Measurements from ENCODE around the gene SLC8B1.

GRCh38 chr12:113252494-113252893 is 82.4 kb downstream of the SLC8B1 start:
- TF ChIP-seq GATA2 (IDR thresholded peaks at IDR 0.05; ENCODE audit: low read depth, low read length) (no peak), GATA3 (IDR thresholded peaks at IDR 0.05; ENCODE audit: low read depth, low read length) (no peak)
